Hematopoietic multipotent progenitor cell (in vitro differentiated cells): ENCODE results near the gene ATP6V0D1. TPM values are rescaled to one million over a fixed set of nuclear protein-coding genes. Genes with fewer than 3 reads are reported as not detected.

Source experiments
- DNase-seq, 3 donors: peaks; one replicate each; pipeline ENCODE4 v3.0.0-alpha.2; 2011 to 2015; ENCODE audit warnings: low read depth in 2 of 3, low spot score in 2 of 3
- total RNA-seq: library from RNA; depleted of rRNA; stranded (reverse); fragments of >200 nt; gene quantifications from one replicate; pipeline ENCODE4 v1.2.3, GENCODE V29; 2012

Gene ATP6V0D1
- total RNA-seq, 1 donor, result 153 TPM

DNA sequence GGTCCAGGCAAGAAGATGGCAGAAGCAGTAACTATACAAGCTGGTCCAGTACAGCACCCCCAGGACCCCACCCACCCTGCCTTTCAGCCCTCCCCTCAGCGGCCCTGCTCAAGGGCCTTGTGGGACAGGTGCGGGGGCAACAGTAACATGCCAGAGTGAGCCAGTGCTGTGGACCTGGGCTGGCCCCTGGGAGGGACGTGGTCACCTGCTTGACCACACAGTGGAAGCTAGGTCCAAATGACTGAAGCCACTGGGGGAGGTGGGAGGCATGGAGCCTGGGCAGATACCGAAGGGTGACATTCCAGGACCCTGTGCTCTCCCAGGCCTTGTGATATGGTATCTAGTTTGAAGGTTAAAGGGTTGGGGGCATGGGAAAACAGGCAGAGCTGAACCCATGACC lies 17.3 kb downstream of the ATP6V0D1 start:
- DNase-seq, result no peak

DNA sequence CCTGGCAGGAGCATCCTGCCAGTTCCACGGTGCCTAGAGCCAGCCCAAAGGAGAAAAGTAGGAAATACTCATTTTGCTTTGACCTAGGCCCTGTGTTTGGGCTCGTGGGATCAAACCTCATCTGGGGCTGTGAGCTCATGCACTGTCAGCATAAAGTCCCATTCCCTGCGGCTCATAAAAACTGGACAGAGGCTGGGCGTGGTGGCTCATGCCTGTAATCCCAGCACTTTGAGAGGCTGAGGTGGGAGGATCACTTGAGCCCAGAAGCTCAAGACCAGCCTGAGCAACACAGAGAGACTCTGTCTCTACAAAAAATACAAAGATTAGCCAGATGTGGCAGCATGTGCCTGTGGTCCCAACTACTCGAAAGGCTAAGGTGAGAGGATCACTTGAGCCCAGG lies 17.9 kb downstream of the ATP6V0D1 start:
- DNase-seq, result no peak

DNA sequence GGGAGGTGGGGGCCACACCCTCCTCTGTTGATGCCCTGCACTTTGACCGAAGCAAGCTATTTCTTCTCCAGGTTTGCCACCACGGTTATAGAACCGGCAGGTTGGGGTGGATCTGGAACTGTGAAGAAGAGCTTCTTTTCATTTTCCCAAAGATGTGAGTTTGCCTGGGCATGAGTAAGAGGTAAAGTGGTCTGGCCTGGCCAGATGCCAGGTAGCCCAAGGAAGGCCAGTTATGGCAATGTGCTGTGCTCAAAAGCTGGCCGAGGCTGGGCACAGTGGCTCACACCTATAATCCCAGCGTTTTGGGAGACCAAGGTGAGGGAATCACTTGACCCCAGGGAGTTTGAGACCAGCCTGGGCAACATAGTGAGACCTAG lies 18.7 kb downstream of the ATP6V0D1 start:
- DNase-seq, result no peak

DNA sequence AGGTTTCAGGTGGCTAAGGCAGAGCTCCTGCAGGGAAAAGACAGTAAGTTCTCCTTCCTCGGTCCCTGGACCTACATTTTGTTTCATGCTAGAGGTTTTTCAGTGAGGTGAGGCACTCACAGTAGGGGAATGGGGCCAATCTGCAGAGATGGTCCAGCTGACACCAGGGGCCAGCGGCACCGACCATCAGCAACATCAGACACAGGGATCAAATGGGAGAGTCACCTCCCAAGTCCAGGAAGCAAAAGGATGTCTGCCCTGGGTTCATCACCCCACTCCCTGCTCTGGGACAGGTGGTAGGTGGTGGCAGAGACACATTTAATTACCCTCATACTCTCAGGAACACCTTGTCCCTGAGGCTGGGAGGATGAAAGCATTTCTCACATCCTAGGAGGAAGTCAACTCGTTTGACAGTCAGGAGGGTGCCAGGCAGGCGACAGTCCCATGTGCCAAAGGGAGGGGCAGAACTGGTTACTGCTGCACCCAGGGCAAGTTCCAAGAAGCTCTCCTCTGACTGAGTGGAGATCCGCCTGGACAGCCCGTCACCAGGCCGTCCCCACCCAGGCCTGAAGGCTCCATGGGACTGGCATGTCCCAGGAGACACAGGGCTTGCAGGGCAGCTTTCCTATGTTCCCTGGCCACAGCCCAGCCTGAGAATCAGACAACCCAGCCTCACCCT lies 19.2 kb downstream of the ATP6V0D1 start:
- no peak for DNase-seq

DNA sequence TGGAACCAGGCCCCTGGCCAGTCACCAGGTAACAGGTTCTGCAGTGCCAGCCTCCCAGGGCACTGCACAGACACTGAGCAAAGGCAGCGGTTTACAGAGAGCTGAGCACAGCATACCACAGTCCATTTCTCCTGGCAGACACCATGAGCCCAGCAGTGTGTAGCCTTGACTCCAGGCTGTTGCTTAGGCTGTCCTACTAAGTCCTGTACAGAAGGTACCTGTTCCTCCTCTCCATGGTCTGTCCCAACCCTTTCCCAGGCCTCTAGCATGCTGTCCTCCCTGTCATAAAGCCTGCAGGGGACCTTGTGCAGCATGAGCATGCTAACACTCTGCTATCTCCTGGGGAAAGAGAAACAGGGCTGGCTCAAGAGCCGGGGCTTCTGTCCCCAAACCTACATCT lies 20.0 kb downstream of the ATP6V0D1 start:
- DNase-seq, result no peak

DNA sequence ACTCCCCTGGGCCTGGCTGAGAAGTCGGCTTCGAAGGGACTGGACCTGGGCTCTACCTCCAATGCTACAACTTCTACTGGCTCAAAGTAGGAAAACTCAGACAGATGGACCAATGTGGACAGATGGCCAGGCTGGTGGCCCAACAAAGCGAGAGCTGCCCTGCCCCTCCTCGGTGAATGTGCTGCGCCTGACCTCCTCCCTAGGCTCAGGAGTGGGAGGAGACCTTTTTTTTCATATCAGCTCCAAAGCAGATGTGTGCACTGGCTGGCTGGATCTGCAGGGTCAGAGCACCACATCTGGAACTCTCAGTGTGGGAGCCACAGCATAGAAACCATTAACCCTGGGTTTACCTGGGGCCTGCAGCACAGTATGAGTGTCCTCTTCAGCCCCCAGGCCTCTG lies 20.8 kb downstream of the ATP6V0D1 start:
- no peak for DNase-seq

DNA sequence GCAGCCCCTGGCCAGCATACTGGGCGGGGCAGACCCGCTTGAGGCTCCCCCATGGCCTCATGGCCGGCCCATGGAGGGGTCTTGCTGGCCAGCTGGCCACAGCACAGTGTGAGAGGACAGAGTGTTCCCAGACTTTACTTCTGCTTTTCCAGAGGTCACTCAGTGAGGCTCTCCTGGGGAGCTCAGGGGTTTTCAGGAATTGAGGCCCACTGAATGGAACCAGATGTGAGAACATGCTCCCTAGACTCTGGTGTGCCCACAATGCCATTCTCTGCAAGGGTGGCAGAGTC lies 21.2 kb downstream of the ATP6V0D1 start:
- DNase-seq, result no peak

DNA sequence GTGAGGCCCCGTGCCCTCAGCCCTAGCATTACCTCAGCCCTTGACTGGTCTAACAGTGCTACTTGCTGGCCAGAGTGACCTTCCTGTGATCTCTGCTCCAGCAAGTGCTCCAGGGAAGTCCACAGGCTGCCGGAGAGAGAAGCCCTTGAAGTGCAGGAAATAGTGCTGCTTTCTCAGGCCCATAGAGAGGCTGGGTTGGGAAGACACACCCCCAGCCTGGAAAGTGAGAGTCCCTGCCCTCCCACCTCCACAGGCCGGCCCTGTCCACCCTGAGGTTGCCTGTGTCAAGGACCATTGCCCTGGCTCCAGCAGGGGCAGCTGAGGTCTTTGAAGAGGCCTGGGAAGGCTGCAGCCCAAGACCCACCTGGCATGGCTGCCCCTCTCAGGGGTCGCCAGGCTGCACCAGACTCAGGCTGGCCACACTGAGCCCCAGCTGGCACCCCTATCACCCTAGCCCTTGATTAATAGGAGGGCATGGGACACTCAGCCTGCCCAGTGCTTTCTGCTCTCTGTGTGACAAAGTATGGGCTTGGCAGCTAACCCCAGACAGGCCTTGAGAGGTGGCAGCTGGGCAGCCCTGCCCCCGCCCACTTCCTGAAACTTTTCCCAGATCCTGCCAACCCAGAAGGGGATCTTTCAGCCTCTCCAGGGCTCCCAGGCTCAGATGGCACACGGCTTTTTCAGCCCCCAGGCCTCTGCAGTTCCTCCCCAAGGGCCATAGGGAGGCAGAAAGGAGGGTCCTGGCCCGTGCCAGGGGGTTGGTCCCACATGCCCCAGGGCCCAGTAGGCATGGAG lies 21.7 kb downstream of the ATP6V0D1 start:
- no peak for DNase-seq

DNA sequence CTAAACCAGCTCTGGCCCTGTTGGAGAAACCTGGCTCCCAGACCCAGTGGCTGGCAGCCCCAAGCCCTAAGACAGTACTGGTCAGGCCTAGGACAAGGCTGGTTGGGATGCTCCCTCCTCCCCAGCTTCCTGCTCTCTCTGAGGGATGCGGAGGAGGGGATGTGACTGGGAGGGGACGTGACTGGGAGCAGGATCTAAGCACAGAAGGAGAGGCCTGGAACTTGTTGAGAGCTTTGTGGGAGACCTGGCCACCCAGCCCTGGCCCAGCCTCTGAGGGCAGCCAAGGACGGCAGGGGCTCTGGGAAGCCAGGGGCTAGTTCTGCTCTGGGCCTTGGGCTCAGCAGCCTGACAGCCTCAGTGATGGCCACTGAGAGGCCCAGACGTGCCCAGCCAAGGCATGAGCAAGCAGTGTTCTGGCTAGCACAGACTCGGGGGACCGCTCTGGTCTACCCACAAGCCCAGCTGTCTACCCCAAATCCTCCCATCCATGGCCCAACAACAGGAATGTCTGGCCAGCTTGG lies 22.8 kb downstream of the ATP6V0D1 start:
- DNase-seq, result no peak

DNA sequence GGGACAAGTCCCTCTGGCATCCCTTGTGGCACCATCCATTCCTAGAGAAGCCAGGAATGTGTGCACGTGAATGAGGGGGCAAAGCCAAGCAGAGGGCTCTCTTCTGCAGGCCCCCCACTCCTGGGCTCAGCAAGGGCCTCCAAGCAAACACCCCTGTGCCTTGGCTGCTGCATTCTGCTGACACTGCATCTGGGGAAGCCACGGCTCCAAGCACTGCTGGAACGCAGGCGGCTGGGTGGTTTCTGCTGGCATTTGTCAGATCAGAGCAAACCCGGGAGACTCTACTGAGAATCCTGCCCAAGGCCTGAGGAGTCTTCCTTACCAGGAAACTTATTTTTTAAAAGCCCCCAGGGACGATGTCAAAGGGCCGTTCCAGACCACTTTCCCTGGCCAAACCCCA lies 23.3 kb downstream of the ATP6V0D1 start:
- no peak for DNase-seq

DNA sequence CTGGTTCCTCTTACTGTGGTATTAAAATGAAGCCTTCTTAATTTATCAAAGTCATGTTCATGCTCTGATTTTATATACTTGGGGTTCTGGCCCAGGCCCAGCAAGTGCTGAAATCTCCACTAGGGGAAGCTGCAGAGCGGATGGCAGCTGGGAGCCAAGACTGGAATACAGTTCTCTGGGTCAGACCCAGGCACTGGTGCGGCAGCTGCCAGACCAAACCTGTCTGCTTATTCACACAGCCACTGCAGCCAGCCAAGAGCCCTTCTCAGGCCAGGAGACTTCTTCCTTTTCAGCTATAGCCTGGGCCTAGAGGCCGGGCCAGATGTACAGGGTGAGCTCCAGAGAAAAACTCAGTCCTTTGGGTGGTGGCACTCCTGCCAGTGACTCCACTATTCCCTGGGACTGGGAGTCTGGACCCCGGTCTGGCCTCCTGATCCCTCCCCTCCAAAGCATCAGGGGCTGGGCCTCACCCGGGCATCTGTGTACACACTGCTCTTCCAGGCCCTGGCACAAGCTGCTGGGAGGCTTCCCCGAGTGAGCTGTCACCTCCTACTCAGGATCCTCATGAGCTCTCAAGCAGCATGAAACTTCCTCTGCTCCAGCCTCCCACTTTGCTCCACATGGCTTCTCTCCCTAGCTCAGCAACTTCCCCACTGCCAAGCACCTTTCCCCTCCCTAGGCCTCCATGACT lies 24.4 kb downstream of the ATP6V0D1 start:
- peak in 2 of 3 donors; percentile 21 to 41 for DNase-seq

DNA sequence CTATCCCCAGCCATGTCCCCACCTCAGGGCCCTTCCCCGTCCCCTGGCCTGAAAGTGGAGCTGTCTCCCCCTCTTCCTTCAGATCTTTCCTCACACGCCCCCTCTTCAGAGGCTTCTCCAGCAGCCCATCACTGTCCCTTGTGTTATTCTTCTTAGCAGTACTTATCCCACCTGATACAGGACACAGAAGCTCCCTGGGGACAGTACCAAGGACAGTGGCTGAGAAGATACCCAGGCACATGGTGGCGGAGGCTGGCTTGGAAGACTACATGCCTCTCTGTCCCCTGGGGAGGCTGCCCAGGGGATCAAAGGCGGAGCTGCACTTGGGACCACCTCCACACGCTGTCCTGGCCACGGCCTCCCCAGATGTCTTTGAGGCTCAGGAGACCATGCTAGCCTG lies 26.1 kb downstream of the ATP6V0D1 start:
- DNase-seq, result no peak

DNA sequence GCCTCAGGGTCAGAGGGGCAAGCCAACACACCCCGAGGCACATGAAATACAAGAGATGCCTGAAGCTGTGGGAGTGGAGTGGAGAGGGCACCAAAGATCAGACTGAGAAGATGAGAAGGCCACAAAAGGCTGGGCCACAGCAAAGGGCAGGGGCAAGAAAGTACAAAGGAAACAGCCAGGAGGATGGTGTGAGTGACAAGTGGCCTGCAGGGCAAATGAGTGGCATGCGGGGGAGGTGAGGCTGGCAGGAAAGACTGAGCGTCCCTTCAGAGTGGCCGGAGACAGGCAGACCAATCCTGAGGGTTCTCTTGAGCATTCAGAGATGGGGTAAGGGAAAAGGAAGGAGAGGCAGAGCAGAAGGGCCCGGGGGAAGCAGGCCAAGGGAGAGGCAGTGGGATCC lies 26.9 kb downstream of the ATP6V0D1 start:
- DNase-seq, result no peak

DNA sequence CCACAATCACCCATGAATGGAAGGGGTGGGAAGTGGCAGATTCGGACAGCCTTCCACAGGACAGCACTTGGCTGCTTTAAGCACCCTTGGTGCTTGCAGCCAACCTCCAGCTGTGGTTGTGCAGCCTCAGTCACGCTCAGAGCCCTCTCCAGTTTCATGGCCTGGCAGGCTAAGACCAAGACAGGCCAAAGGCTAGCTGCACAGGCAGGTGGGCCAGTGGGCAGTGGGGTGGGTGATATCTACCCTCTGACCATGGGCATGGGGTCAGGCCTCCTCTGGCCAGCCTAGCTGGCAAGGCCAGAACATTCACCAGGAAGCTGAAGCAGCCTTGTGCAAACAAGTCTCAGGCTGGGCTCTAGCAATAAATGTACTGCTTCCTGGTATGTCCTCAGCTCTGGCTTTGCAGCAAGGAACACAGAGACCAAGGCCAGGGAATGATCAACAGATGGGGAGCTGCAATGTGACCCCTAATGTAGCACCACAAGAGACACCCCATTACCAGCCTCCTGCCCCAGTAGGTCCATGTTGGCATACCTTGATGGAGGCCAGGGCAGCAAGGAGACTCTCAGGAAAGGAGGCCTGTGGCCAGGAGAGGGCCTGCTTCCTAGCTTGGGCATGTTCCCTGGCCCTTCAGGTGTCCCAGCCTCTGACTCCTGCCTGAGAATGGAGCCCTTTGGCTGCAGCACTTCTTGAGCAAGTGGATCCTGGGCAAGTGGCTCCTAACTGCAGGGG lies 29.1 kb downstream of the ATP6V0D1 start:
- DNase-seq, result no peak

DNA sequence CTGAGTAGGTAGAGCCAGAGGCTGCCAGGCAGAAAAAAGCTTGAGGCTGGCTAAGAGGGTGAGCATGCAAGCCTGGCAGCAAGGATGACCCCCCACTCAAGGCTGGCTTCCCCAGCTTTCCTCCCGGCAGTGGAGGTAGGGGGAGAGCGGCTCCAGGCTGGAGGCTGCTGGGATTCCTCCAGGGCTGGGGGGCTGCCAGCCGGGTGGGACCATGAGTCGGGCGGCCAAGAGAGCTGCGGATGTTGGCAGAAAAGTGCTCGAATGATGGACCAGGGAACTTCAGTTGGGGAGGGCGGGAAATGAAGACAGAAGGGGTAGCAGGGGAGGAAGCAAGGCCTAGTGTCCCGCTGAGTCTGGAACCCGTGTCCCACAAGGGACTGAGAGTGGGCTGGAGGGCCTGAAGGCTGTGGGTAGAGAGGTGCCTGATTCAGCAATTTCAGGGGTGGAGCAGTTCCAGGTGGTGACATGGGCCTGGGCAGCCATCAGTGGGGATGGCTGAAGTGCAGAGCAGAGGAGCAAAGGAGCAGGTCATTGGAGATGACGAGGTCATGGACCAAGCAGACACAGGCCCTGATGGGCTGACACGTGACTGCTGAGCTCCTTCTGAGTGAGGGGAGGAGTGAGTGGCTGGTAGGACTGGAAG lies 29.8 kb downstream of the ATP6V0D1 start:
- DNase-seq, result no peak

DNA sequence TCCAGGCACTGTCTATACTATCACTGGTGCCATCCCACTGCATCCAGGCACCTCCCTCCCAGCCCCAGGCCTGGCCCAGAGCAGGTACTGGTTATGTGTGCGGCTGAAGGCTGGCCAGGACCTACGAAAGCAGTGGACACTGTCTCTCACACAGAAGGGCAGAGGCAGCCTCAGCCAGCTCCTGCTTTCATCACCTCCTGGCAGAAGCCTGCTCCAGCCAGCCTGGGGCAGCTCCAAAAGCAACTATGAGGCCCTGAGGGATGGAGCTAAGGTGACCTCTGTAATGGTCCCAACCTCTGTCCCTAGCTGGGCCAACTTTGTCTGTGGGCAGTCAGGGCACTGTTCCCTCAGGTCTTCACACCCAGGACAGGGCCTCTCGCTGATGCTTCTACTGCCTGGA lies 31.2 kb downstream of the ATP6V0D1 start:
- no peak for DNase-seq

DNA sequence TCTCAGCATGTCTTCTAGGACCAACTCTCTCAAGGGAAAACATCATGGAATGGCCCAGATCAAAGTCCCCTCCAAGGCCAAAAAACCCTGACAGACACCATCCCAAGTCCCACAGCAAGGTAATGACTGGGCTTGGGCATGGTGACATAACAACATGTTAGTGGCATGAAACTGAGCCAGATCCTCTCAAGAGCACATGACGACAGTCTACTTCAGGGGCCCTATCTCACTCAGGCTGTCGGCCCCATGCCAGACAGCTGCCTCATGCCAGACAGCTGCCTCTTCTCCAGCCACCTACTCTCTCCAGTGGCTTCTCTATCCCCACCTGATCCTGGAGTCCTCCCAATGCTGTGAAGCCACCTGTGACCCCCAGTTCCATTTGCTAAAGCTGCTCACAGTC lies 31.6 kb downstream of the ATP6V0D1 start:
- no peak for DNase-seq

DNA sequence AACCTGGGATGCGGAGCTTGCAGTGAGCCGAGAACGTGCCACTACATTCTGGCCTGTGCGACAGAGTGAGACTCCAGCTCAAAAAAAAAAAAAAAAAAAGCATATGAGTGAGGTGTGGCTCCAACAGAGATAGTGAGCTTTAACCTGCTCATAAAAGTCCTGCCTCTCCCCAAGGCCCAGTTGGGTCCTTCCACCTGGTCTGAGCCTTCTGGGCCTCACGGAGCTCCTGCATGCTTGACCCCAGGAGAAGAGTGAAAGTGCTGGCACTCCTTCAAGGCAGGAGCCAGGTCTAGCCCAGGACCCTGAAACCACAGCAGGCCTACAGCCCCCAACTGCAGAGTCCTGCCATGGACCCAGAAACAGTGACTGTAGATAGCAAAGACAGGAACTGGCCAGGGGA lies 32.4 kb downstream of the ATP6V0D1 start:
- no peak for DNase-seq

DNA sequence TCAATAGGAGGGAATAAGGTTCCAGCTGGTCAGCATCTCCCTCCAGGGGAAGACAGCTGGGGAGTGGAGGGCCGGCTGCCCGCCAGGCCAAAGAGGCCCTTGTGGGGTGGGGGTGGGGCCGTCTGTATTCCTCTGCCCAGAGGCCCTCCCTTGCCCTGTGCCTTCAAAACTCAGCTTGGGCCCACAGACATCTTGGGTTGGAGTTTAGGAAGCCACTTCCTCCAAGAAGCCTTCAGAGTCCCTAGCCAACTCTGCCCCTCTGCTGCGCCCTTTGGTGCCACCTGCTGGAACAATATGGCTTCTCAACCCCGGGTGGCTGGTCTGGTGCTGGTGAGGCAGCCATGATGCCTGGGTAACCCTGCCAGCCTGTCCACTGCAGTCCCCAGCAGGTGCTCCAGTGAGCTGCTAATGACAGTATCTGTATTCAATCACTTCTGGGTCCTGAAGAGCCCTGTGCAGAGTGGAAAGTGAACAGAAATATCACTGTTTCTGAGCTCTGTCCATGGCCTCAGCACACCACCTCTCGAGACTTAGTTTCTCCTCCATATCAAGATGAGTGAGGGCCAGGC lies 33.4 kb downstream of the ATP6V0D1 start:
- peak in 1 of 3 donors; percentile 26 for DNase-seq

DNA sequence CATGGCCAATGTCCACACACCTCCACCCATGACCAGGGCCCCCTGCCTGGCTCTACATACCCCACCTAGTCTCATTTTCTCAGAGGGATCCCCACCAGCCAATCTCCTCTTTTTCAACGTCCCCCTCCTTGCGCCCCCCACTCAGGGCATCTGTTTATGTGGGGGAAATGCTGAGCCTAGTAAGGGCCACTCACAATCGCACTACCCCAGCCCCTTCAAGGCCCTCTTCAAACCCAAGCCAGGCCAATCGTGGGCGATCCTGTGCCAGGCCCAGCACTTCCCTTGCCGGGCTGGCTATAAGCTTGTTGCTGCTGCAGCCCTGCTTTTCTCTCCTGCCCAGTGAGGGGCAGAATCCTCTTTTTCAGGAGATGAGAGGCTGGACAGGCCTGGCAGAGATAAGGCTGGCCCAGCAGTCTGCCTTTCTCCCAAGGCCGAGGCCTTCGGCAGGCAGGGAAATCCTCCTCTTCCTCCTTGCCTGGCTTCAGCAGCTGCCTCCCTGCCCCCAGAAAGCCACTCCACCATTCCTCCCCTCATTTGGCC lies 33.9 kb downstream of the ATP6V0D1 start:
- DNase-seq, result no peak
